Measurements from ENCODE around the gene BLOC1S3. TPM values are rescaled to one million over a fixed set of nuclear protein-coding genes. Genes with fewer than 3 reads are reported as not detected.

BLOC1S3 gene, protein sequence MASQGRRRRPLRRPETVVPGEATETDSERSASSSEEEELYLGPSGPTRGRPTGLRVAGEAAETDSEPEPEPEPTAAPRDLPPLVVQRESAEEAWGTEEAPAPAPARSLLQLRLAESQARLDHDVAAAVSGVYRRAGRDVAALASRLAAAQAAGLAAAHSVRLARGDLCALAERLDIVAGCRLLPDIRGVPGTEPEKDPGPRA
- total RNA-seq = 18.3 and 19.5 TPM in 2 replicates

DNA sequence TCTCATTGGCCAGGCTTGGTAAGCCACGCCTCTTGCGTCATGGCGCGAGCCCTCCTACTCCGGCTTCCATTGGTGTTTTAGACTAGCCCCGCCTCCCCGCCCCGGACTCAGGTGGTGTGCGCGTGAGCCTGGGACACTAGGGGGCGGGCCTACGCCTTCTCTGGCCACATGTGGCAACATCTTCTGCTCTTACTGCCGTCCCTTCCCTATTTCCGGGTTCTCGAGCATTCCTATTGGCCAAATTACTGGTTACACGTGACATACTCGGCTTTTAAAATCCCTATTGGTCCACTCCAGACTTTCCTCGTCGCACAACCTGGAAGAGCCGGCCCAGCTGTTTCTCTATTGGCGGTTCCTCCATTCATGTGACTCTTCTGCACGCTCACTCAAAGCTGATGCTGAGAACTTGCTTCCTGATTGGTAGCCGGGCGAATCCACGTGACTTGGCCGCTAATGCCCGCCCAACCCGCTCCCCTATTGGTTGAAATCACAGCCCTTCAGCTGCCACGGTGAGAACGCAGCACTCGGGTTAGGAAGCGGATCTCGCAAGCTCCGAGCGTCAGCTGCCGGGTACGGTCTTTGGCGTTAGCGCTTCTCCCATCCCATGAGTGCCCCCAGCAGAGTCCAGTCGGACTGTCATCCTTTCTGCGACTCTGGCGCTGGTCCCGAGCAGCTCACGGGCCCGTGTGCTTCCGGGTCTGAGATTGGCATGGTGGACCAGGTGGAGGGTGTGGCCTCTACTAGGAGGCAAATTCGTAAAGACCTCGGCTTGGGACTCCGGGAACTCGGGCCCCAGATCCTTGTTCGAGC, at the start of gene BLOC1S3:
TSS of gene BLOC1S3 (plus strand) at position 523 of the 810 bp plus-strand sequence. CDS start 513 bp downstream, outside the sequence.

DNA sequence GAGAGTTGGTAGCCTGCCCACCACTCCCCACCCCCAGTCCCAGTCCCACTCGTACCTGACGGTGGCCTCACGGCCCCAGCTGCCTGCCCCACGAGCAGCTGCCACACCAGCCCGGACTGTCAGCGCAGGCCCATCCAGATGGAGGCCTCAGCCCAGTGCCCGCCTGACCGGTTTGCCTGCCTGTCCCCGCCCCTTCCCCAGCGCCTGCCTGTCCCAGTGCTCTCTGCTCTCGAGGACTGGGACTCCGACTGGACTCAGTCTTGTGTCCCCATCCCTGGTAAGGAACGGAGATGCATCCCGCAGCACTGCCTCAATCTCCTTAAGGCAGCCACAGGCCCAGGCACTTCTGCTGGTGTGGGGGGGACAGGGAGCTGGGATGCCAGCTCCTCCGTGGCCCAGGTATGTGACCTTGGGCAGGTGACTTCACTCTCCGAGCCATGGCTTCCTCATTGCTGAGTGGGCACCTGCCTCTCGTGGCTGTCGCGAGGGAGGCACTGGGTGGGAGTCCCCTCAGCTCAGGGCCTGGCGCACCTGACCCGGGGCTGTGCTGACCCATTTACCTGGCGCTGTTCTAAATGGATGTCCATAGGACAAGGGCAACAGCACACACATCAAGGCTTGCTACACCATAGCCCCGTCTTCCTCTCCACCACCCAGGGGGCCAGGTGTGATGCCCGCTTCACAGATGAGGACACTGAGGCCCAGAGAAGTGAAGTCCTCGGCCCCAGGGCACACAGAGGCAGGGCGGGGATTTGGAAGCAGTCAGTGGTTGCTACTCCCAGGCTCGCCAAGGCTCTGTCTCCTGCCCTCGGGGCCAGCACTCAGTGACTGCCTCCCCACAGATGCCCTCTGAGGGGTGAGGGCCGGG, 17.5 kb upstream of the BLOC1S3 start, which contains the start of gene NKPD1:
TSS of gene NKPD1 (minus strand) at position 113 of the 868 bp plus-strand sequence. CDS start 832 bp downstream, outside the sequence.

DNA sequence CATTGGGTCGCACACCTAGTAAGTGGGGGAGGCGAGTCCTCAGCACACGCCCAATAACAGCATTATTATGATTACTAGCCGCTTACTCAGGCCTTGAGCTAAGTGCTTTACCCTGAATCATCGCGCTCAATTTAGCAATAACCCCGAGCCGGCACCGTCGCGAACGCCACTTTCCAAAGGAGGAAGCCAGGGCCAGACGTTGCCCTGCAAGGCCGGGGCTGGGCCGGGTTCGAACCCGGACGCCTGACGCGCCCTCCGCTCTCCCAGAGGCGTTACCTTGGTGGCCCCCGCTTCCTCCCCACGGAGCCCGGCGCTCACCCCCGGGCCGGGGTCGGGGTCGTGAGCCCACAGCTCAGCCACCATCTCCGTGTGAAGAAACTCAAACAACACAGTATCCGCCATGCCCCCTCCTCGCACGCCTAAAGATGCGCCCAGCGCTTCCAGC, 745 bp upstream of the BLOC1S3 start, which contains the start of gene TRAPPC6A:
TSS of gene TRAPPC6A (minus strand) at position 421 of the 445 bp plus-strand sequence. CDS start at position 402, 19 bp downstream.

Other genes with a start within 250 kb of the BLOC1S3 start
- gene APOC4, start 236.5 kb upstream of the BLOC1S3 start, total RNA-seq = not detected in 2 replicates
- not detected in 2 replicates for gene APOC2, start 232.7 kb upstream of the BLOC1S3 start, total RNA-seq
- 69.0 and 85.2 TPM in 2 replicates for gene CLPTM1, start 223.4 kb upstream of the BLOC1S3 start, total RNA-seq
- gene RELB, start 177.3 kb upstream of the BLOC1S3 start, total RNA-seq = 6.8 and 12.4 TPM in 2 replicates
- 27.3 and 51.9 TPM in 2 replicates for gene CLASRP, start 139.7 kb upstream of the BLOC1S3 start, total RNA-seq
- gene ZNF296, start 102.3 kb upstream of the BLOC1S3 start, total RNA-seq = not detected in 2 replicates
- gene GEMIN7, start 99.5 kb upstream of the BLOC1S3 start, total RNA-seq = 8.2 and 18.2 TPM in 2 replicates
- gene PPP1R37, start 85.6 kb upstream of the BLOC1S3 start, total RNA-seq = 21.3 and 26.5 TPM in 2 replicates
- not detected in 2 replicates for gene NKPD1, start 17.8 kb upstream of the BLOC1S3 start, total RNA-seq
- 19.2 and 35.8 TPM in 2 replicates for gene TRAPPC6A, start 547 bp upstream of the BLOC1S3 start, total RNA-seq
- not detected in 2 replicates for gene EXOC3L2, start 66.6 kb downstream of the BLOC1S3 start, total RNA-seq
- gene MARK4, start 72.5 kb downstream of the BLOC1S3 start, total RNA-seq = 19.5 and 26.4 TPM in 2 replicates
- not detected in 2 replicates for gene CKM, start 144.1 kb downstream of the BLOC1S3 start, total RNA-seq
- gene KLC3, start 162.0 kb downstream of the BLOC1S3 start, total RNA-seq = not detected in 2 replicates
- gene ERCC2, start 191.8 kb downstream of the BLOC1S3 start, total RNA-seq = 12.6 and 19.2 TPM in 2 replicates
- gene PPP1R13L, start 226.3 kb downstream of the BLOC1S3 start, total RNA-seq = 2.3 and 3.8 TPM in 2 replicates
- 4.3 and 7.3 TPM in 2 replicates for gene POLR1G, start 227.9 kb downstream of the BLOC1S3 start, total RNA-seq
- gene ERCC1, start 245.1 kb downstream of the BLOC1S3 start, total RNA-seq = 62.0 and 67.8 TPM in 2 replicates